ENCODE results near the gene TTC13.

- TF ChIP-seq CTCF (IDR thresholded peaks at IDR 0.05 in 4 of 5, conservative IDR thresholded peaks at IDR 0.05 in 1 of 5) (peak in 1 of 5 experiments; percentile 25), POLR2A (IDR thresholded peaks at IDR 0.05) (no peak)
These were observed 109.8 kb downstream of the TTC13 start for GRCh38 chr1:230868736-230869385.
